ENCODE data around the gene HSF2.

DNA sequence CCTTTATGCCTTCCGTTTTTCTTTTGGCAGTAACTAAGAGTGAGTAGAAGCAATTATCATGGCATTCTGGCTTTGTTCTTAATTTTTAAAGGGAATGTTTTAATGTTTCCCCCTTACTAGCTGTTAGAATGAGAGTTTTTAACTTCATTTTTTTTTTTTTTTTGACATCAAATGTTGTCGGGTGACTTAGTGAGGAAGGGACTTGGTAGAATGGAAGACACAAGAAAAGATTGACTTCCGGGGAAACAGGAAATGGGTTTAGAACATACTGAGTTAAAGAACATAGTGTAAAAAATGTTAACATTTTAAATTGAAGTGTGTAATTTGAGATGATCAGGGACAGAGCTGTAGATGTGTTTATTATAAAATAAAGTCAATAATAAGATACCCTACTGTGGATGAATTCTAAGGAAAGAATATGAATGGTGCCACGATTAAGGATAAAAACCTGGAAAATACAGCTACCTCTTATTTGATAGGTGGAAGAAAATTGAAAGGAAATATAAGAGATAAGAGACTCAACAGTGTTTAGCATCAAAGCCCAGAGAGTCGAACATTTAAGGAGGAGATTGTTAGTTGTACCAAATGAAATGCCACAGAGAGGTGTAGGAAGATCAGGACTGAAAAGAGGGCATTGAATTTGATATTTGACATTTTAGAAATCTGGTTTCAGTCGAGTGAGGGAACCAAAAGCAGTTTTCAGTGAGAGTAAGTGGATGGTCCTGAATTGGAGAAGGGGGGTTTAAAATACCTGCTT lies 9.4 kb downstream of the HSF2 start:
- TF ChIP-seq CTCF (IDR thresholded peaks at IDR 0.05), result no peak
- no peak for TF ChIP-seq POLR2A (IDR thresholded peaks at IDR 0.05)

Data from esophagus squamous epithelium (tissue), 4 donors.